Epithelial cell of proximal tubule (primary cell): ENCODE results near the gene AADACL4. TPM values are rescaled to one million over a fixed set of nuclear protein-coding genes. Genes with fewer than 3 reads are reported as not detected.

Source experiments
- DNase-seq: peaks from one replicate; pipeline ENCODE4 v3.0.0-alpha.2; 2011; ENCODE audit warnings: low read depth
- H3K4me3 ChIP-seq: 2 replicates; pipeline ENCODE4 v1.5.1; 2011; ENCODE audit warnings: low read depth, mild to moderate bottlenecking, low read length
- total RNA-seq: library from RNA; depleted of rRNA; stranded (reverse); fragments of >200 nt; gene quantifications from 2 replicates; pipeline ENCODE4 v1.2.3, GENCODE V29; 2015
- TF ChIP-seq, protein P1 (sequence below): conservative IDR thresholded peaks from 2 replicates; pipeline ENCODE4 v1.5.1; 2012; ENCODE audit warnings: low read depth, mild to moderate bottlenecking, low read length

The AADACL4 gene
- total RNA-seq, 1 donor from 2014 or later: not detected

GRCh38 chr1:12620931-12621330 is 23.0 kb upstream of the AADACL4 start:
- H3K4me3 ChIP-seq: no peak overlapping the region
- TF ChIP-seq, protein P1, sequence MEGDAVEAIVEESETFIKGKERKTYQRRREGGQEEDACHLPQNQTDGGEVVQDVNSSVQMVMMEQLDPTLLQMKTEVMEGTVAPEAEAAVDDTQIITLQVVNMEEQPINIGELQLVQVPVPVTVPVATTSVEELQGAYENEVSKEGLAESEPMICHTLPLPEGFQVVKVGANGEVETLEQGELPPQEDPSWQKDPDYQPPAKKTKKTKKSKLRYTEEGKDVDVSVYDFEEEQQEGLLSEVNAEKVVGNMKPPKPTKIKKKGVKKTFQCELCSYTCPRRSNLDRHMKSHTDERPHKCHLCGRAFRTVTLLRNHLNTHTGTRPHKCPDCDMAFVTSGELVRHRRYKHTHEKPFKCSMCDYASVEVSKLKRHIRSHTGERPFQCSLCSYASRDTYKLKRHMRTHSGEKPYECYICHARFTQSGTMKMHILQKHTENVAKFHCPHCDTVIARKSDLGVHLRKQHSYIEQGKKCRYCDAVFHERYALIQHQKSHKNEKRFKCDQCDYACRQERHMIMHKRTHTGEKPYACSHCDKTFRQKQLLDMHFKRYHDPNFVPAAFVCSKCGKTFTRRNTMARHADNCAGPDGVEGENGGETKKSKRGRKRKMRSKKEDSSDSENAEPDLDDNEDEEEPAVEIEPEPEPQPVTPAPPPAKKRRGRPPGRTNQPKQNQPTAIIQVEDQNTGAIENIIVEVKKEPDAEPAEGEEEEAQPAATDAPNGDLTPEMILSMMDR: no peak
- DNase-seq: no peak

DNA sequence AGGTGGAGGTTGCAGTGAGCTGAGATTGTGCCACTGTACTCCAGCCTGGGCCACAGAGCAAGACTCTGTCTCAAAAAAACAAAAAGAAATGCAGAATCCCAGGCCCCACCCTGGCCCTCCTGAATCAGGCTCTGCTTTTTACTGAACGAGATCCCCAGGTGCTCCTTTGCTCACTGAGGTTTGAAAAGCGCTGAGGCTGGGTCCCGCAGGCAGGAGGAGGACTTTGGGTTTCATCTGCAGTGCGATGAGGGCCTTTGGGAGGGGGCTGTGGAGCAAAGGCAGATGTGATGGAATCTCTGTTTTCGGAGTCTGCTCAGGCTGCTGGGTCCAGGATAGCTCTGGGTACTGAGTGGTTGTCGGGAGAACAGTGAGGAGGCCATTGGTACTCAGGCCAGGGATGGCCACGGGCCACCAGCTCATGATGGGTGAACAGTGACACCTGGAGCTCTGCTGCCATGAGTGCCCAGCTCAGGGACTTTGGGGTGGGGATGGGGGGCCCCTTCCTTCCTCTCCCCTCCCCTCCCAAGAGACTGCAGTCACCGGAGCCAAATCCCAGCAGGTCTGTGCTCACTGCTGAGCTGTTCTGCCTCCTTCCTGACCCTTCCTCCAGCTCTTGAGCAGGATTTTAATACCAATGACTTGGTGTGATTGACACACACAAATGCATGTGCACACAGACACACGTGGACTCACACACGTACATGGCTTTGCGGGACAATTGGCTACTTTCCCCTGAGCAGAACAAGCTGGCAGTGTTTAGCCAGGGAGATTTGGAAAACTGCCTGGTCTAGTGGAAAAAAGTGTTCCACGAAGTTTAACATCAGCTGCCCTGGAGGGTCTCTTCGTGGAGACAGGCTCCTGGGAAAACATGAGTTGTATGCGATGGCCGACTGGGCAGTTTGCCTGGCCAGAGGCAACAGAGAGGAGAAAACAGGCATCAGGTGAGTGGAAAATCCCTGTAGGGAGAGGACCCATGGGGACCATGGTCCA is 22.2 kb upstream of the AADACL4 start:
- no peak overlapping the region for H3K4me3 ChIP-seq
- DNase-seq: no peak
- TF ChIP-seq, protein P1: no peak

GRCh38 chr1:12622506-12622905 is 21.4 kb upstream of the AADACL4 start:
- TF ChIP-seq, protein P1: no peak
- no peak overlapping the region for H3K4me3 ChIP-seq
- no peak for DNase-seq

- TF ChIP-seq, protein P1: no peak
- DNase-seq: no peak
- H3K4me3 ChIP-seq: no peak overlapping the region
Measured at GRCh38 chr1:12625276-12625675, 18.6 kb upstream of the AADACL4 start.

DNA sequence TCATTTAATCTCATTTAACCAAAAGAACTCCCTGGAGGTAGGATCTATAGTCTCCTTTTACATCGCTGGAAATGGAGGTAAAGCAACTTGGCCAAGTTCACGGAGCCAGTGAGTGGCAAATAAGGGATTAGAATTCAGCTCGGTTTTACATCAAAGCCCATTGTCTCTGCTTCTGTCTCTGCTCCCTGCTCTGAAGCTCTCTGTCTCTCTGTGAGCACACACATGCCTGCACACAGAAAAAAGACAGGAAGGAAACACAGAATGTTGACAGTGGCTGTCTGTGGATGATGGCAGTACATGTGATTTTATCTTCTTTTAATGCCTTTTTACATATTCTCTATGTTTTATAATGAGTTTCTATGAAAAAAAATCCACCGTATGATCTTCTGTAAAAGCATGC is 17.0 kb upstream of the AADACL4 start:
- TF ChIP-seq, protein P1: no peak
- DNase-seq: no peak
- no peak overlapping the region for H3K4me3 ChIP-seq

DNA sequence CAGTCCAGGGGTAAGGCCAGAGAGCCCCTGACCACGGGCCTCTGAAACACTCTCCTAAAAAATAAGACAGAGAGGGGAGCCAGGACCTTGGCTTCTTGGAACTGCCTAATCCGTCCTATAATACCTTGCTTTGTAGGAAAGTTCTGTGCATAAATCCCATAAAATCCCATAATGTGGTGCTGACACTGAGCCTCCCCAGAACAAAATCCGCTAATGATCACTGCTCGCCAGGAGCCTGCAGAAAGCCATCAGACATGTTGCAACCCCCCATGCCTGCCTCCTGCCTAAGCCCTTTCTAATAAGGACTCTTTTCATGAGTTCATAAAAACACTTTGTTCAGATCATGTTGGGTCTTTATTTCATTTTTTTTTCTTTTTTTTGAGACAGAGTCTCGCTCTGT is 16.6 kb upstream of the AADACL4 start:
- DNase-seq: no peak
- TF ChIP-seq, protein P1: no peak

More for the DNA sequence above, 16.6 kb upstream of the AADACL4 start:
- H3K4me3 ChIP-seq: no peak overlapping the region
